Stimulated activated CD8-positive, alpha-beta memory T cell treated with anti-CD3 and anti-CD28 coated beads, Interleukin-2, amount 100 ng/mL, for 1 hour (primary cell): ENCODE measurements around the gene SMYD1.

Source experiments
- DNase-seq, 2 donors: peaks; one replicate each; pipeline ENCODE4 v3.0.0-alpha.2; 2020; ENCODE audit warnings: low read depth in 2 of 2

The SMYD1 gene

GRCh38 chr2:88087073-88087472, 19.4 kb downstream of the SMYD1 start:
- no peak for DNase-seq

- DNase-seq: no peak
These were observed 20.1 kb downstream of the SMYD1 start for GRCh38 chr2:88087763-88088162.

- DNase-seq: no peak
These were observed 21.4 kb downstream of the SMYD1 start for GRCh38 chr2:88088999-88089398.

GRCh38 chr2:88090446-88091283, 23.0 kb downstream of the SMYD1 start:
- no peak for DNase-seq

- DNase-seq: no peak
These were observed 24.3 kb downstream of the SMYD1 start for GRCh38 chr2:88091943-88092342.

GRCh38 chr2:88092773-88093172, 25.1 kb downstream of the SMYD1 start:
- DNase-seq: no peak

GRCh38 chr2:88095022-88095421, 27.4 kb downstream of the SMYD1 start:
- no peak for DNase-seq

GRCh38 chr2:88096708-88097107, 29.1 kb downstream of the SMYD1 start:
- DNase-seq: no peak

- no peak for DNase-seq
These were observed 29.6 kb downstream of the SMYD1 start for GRCh38 chr2:88097192-88097591.

GRCh38 chr2:88097891-88098557, 30.4 kb downstream of the SMYD1 start:
- DNase-seq: no peak

- DNase-seq: no peak
These were observed 30.9 kb downstream of the SMYD1 start for GRCh38 chr2:88098558-88098900.

GRCh38 chr2:88099798-88100488, 32.3 kb downstream of the SMYD1 start:
- DNase-seq: no peak

- DNase-seq: no peak
These were observed 32.8 kb downstream of the SMYD1 start for GRCh38 chr2:88100489-88100858.

GRCh38 chr2:88108796-88109195, 41.2 kb downstream of the SMYD1 start:
- no peak for DNase-seq

GRCh38 chr2:88110830-88111229, 43.2 kb downstream of the SMYD1 start:
- DNase-seq: no peak

GRCh38 chr2:88113069-88113468, 45.4 kb downstream of the SMYD1 start:
- DNase-seq: no peak

- DNase-seq: no peak
These were observed 47.3 kb downstream of the SMYD1 start for GRCh38 chr2:88114889-88115288.

- DNase-seq: no peak
These were observed 48.3 kb downstream of the SMYD1 start for GRCh38 chr2:88115825-88116518.

- no peak for DNase-seq
These were observed 49.2 kb downstream of the SMYD1 start for GRCh38 chr2:88116669-88117432.

GRCh38 chr2:88117973-88118372, 50.3 kb downstream of the SMYD1 start:
- DNase-seq: no peak

- no peak for DNase-seq
These were observed 54.1 kb downstream of the SMYD1 start for GRCh38 chr2:88121678-88122077.
